Astrocyte (in vitro differentiated cells and primary cell): ENCODE results near the gene AQP12A. TPM values are rescaled to one million over a fixed set of nuclear protein-coding genes. Genes with fewer than 3 reads are reported as not detected.

ENCODE experiments used
- DNase-seq: peaks from one replicate; pipeline ENCODE4 v3.0.0-alpha.2; 2010; ENCODE audit warnings: low read depth
- FAIRE-seq: peaks from 2 replicates; lab custom pipeline; 2011; peaks lifted over from hg19 to GRCh38; lab: Jason Lieb, UNC
- H2AFZ ChIP-seq: 2 replicates; pipeline ENCODE4 v1.6.0; 2012; ENCODE audit warnings: low read depth, low read length, inconsistent platforms
- H3K27ac ChIP-seq: 2 replicates; pipeline ENCODE4 v1.5.1; 2011; ENCODE audit warnings: low read depth, low read length, inconsistent platforms
- H3K27me3 ChIP-seq: 2 replicates; pipeline ENCODE4 v1.6.0; 2011; ENCODE audit warnings: low read length, inconsistent platforms; ENCODE audit not compliant: insufficient read depth
- H3K36me3 ChIP-seq: 2 replicates; pipeline ENCODE4 v1.5.1; 2011; ENCODE audit warnings: low read length, inconsistent platforms; ENCODE audit not compliant: insufficient read depth
- H3K4me1 ChIP-seq: 2 replicates; pipeline ENCODE4 v1.5.1; 2011; ENCODE audit warnings: low read length, inconsistent platforms; ENCODE audit not compliant: insufficient read depth
- H3K4me2 ChIP-seq: 2 replicates; pipeline ENCODE4 v1.6.0; 2012; ENCODE audit warnings: low read length, inconsistent platforms
- H3K4me3 ChIP-seq: 2 replicates; pipeline ENCODE4 v1.5.1; 2011; ENCODE audit warnings: low read depth, mild to moderate bottlenecking, low read length, inconsistent platforms; ENCODE audit not compliant: insufficient read depth
- H3K79me2 ChIP-seq: 2 replicates; pipeline ENCODE4 v1.6.0; 2012; ENCODE audit warnings: mild to moderate bottlenecking, low read length, inconsistent platforms; ENCODE audit not compliant: insufficient read depth
- H3K9ac ChIP-seq: 2 replicates; pipeline ENCODE4 v1.6.0; 2012; ENCODE audit warnings: mild to moderate bottlenecking, low read length, inconsistent platforms
- H3K9me3 ChIP-seq: 2 replicates; pipeline ENCODE4 v1.5.1; 2012; ENCODE audit warnings: low read depth, mild to moderate bottlenecking, low read length, inconsistent platforms; ENCODE audit not compliant: insufficient read depth
- H4K20me1 ChIP-seq: 2 replicates; pipeline ENCODE4 v1.6.0; 2012; ENCODE audit warnings: low read length, inconsistent platforms; ENCODE audit not compliant: insufficient read depth
- H3K27ac Mint-ChIP-seq: one replicate; pipeline ENCODE4 v1.8.0; 2021; ENCODE audit warnings: mild to moderate bottlenecking, mixed read lengths; ENCODE audit not compliant: unreplicated experiment
- H3K27me3 Mint-ChIP-seq: one replicate; pipeline ENCODE4 v1.8.0; 2021; ENCODE audit warnings: low read depth, mixed read lengths; ENCODE audit not compliant: unreplicated experiment
- H3K36me3 Mint-ChIP-seq: one replicate; pipeline ENCODE4 v1.8.0; 2021; ENCODE audit warnings: low read depth, mixed read lengths; ENCODE audit not compliant: unreplicated experiment
- H3K4me1 Mint-ChIP-seq: one replicate; pipeline ENCODE4 v1.8.0; 2021; ENCODE audit warnings: low read depth, mixed read lengths; ENCODE audit not compliant: unreplicated experiment
- H3K4me3 Mint-ChIP-seq: one replicate; pipeline ENCODE4 v1.8.0; 2021; ENCODE audit warnings: mild to moderate bottlenecking, moderate library complexity, mixed read lengths; ENCODE audit not compliant: unreplicated experiment
- H3K9me3 Mint-ChIP-seq: one replicate; pipeline ENCODE4 v1.8.0; 2021; ENCODE audit warnings: mild to moderate bottlenecking, mixed read lengths; ENCODE audit not compliant: unreplicated experiment
- EZH2 ChIP-seq: IDR thresholded peaks from 2 replicates; pipeline ENCODE4 v1.6.1; 2012; ENCODE audit warnings: mild to moderate bottlenecking, low read length, inconsistent platforms; ENCODE audit not compliant: insufficient read depth
- total RNA-seq: library from RNA; stranded (reverse); gene quantifications from 2 replicates; pipeline ENCODE4 v1.2.1, GENCODE V29; 2021
- TF ChIP-seq, protein P1 (sequence below): IDR thresholded peaks from 2 replicates; pipeline ENCODE4 v1.5.1; 2011; ENCODE audit warnings: low read depth, mild to moderate bottlenecking, inconsistent platforms, low read length, moderate library complexity; ENCODE audit not compliant: insufficient read depth

The AQP12A gene
- total RNA-seq, 1 donor from 2014 or later, result not detected

DNA sequence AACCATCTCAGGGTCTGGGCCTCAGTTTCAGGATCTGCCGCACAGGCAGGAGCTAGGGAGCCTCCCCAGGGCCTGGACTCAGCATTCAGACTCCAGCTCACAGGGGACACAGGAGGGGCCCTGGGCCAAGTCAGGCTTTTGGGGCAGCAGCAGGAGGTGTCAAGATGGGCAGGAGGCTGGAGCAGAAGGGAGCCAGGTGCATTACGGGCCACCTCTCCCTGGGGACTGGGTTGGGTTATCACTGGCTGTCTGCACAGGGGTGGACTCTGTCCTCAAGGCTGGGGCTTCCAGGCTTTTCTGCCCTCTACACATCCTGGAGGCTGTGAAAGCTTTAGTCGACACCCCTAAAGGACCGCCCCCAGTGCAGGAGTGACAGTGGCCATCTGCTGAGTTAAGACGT is 20.0 kb downstream of the AQP12A start:
- no peak overlapping the region for H3K27ac Mint-ChIP-seq
- peaks cover 27% of the 10 kb centered on the region for H3K27me3 Mint-ChIP-seq
- H3K4me1 Mint-ChIP-seq, result no peaks in the 10 kb centered on the region
- no peak overlapping the region for H3K4me3 Mint-ChIP-seq
- Histone ChIP-seq H2AFZ (no peak overlapping the region), H3K4me2 (no peak overlapping the region), H3K4me3 (no peak overlapping the region), H3K9me3 (no peaks in the 10 kb centered on the region), H3K27me3 (peaks cover 13% of the 10 kb centered on the region), H3K79me2 (no peaks in the 10 kb centered on the region), H3K9ac (no peak overlapping the region), H3K4me1 (no peaks in the 10 kb centered on the region), H4K20me1 (no peaks in the 10 kb centered on the region), H3K36me3 (no peaks in the 10 kb centered on the region), H3K27ac (no peak overlapping the region)
- no peak for FAIRE-seq
- peaks cover 3% of the 10 kb centered on the region for H3K36me3 Mint-ChIP-seq
- TF ChIP-seq, protein P1, sequence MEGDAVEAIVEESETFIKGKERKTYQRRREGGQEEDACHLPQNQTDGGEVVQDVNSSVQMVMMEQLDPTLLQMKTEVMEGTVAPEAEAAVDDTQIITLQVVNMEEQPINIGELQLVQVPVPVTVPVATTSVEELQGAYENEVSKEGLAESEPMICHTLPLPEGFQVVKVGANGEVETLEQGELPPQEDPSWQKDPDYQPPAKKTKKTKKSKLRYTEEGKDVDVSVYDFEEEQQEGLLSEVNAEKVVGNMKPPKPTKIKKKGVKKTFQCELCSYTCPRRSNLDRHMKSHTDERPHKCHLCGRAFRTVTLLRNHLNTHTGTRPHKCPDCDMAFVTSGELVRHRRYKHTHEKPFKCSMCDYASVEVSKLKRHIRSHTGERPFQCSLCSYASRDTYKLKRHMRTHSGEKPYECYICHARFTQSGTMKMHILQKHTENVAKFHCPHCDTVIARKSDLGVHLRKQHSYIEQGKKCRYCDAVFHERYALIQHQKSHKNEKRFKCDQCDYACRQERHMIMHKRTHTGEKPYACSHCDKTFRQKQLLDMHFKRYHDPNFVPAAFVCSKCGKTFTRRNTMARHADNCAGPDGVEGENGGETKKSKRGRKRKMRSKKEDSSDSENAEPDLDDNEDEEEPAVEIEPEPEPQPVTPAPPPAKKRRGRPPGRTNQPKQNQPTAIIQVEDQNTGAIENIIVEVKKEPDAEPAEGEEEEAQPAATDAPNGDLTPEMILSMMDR, result no peak
- no peak for TF ChIP-seq EZH2
- H3K9me3 Mint-ChIP-seq, result no peaks in the 10 kb centered on the region
- no peak for DNase-seq

DNA sequence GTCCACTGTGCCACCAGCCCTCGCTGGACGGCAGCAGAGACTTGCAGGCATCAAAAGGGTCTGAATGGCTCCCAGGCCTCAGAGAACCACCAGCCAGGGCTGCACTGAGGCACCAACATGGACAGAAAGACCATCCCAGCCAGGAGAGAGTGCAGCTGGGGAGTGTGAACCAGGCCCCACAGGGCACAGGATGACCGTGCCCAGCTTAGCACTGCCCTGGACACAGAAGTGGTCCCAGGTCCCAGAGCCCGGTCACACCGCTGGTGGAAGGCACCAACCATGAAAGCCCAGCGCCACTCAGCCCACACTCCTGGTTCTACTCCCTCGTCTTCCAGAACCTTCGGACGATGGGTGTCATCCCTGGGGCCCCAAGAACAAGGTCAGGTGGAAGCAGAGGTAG is 20.5 kb downstream of the AQP12A start:
- DNase-seq (no peak), FAIRE-seq (no peak)
- TF ChIP-seq, protein P1, result no peak
- TF ChIP-seq EZH2, result no peak
- no peak overlapping the region for H2AFZ ChIP-seq
- no peak overlapping the region for H3K27ac ChIP-seq
- peaks cover 25% of the 10 kb centered on the region for H3K27me3 Mint-ChIP-seq
- no peak overlapping the region for H3K9ac ChIP-seq
- H3K4me2 ChIP-seq, result no peak overlapping the region
- H3K4me1 Mint-ChIP-seq, result no peaks in the 10 kb centered on the region
- no peaks in the 10 kb centered on the region for H4K20me1 ChIP-seq
- peaks cover 3% of the 10 kb centered on the region for H3K36me3 Mint-ChIP-seq
- H3K9me3 Mint-ChIP-seq, result no peaks in the 10 kb centered on the region
- peaks cover 13% of the 10 kb centered on the region for H3K27me3 ChIP-seq
- H3K36me3 ChIP-seq, result no peaks in the 10 kb centered on the region
- no peaks in the 10 kb centered on the region for H3K9me3 ChIP-seq
- no peak overlapping the region for H3K27ac Mint-ChIP-seq
- no peak overlapping the region for H3K4me3 ChIP-seq
- H3K4me1 ChIP-seq, result no peaks in the 10 kb centered on the region
- H3K4me3 Mint-ChIP-seq, result no peak overlapping the region
- no peaks in the 10 kb centered on the region for H3K79me2 ChIP-seq

DNA sequence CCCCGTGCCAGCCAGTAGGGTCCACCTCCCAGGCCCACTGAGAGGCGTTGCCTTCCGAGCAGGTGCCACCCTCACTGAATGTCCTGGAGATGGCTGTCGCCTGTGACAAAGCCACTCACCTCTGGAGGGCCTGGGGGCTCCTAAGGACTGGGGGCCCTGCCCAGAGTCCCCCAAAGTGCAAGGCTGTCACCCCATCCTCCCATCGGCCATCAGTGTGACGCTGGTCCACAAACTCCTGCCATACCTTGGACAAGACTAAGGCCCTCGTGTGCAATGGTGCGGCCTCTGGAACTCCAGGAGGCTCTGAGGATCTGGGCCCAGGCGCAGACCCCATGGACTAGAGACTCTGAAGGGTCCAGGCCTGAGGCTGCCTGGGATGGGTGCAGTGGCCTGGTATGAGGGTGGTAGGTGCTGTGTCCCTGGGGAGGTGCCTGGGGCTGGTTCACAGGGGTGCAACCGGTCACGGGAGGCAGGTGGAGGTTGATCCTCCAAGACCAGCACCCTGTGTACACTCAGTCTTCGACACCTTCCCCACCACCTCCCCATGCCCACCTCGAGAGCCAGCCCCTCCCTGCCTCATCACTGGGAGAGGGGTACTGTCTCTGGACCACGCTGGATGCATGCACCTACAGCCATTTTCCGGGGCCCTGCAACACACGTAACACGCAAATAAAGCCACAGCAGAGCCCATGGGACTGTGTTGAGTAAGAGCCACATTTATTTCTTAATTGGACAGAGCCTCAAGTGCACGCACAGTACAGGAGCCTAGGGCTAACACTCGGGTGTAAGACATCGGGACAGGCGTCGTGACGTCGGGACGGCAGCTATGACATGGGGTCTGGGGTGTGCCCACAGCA is 21.6 kb downstream of the AQP12A start:
- Histone ChIP-seq H3K9me3 (no peaks in the 10 kb centered on the region), H3K4me1 (no peaks in the 10 kb centered on the region), H3K36me3 (no peaks in the 10 kb centered on the region), H4K20me1 (no peaks in the 10 kb centered on the region), H3K4me3 (no peak overlapping the region), H3K79me2 (no peaks in the 10 kb centered on the region), H3K27me3 (peaks cover 6% of the 10 kb centered on the region), H3K4me2 (no peak overlapping the region), H2AFZ (no peak overlapping the region), H3K9ac (no peak overlapping the region), H3K27ac (no peak overlapping the region)
- TF ChIP-seq EZH2, result no peak
- no peaks in the 10 kb centered on the region for H3K9me3 Mint-ChIP-seq
- DNase-seq (no peak), FAIRE-seq (no peak)
- H3K27ac Mint-ChIP-seq, result no peak overlapping the region
- H3K36me3 Mint-ChIP-seq, result peaks cover 3% of the 10 kb centered on the region
- H3K27me3 Mint-ChIP-seq, result peaks cover 18% of the 10 kb centered on the region
- no peak overlapping the region for H3K4me3 Mint-ChIP-seq
- H3K4me1 Mint-ChIP-seq, result no peaks in the 10 kb centered on the region
